H9 (cell line): ENCODE results near the gene ZDHHC11. TPM values are rescaled to one million over a fixed set of nuclear protein-coding genes. Genes with fewer than 3 reads are reported as not detected.

ENCODE experiments used
- DNase-seq: peaks from one replicate; pipeline ENCODE4 v3.0.0-alpha.2; 2017
- H2AFZ ChIP-seq: one replicate; pipeline ENCODE4 v1.6.1; 2013; ENCODE audit warnings: mild to moderate bottlenecking, low read length, control low read depth, moderate library complexity
- H2AK5ac ChIP-seq: 2 replicates; pipeline ENCODE4 v1.6.1; 2013; ENCODE audit warnings: low read length, control low read depth, mixed read lengths; ENCODE audit not compliant: insufficient read length
- H2BK120ac ChIP-seq: one replicate; pipeline ENCODE4 v1.6.1; 2013; ENCODE audit warnings: low read depth, mild to moderate bottlenecking, low read length, control low read depth, inconsistent platforms; ENCODE audit not compliant: poor library complexity, severe bottlenecking
- H2BK12ac ChIP-seq: 2 replicates; pipeline ENCODE4 v1.6.1; 2013; ENCODE audit warnings: low read length, control low read depth, mixed read lengths, low read depth; ENCODE audit not compliant: insufficient read length
- H2BK15ac ChIP-seq: 2 replicates; pipeline ENCODE4 v1.6.1; 2013; ENCODE audit warnings: low read depth, low read length, control low read depth
- H2BK20ac ChIP-seq: one replicate; pipeline ENCODE4 v1.6.1; 2013; ENCODE audit warnings: low read depth, mild to moderate bottlenecking, low read length, control low read depth, inconsistent platforms; ENCODE audit not compliant: poor library complexity, severe bottlenecking
- H2BK5ac ChIP-seq: 2 replicates; pipeline ENCODE4 v1.6.1; 2013; ENCODE audit warnings: low read length, control low read depth, mixed read lengths; ENCODE audit not compliant: insufficient read length
- H3K14ac ChIP-seq: 2 replicates; pipeline ENCODE4 v1.6.1; 2013; ENCODE audit warnings: low read length, control low read depth; ENCODE audit not compliant: insufficient read depth
- H3K18ac ChIP-seq: 2 replicates; pipeline ENCODE4 v1.6.1; 2013; ENCODE audit warnings: low read depth, mild to moderate bottlenecking, mixed read lengths, low read length, control low read depth; ENCODE audit not compliant: insufficient read length
- H3K23ac ChIP-seq: 2 replicates; pipeline ENCODE4 v1.6.1; 2013; ENCODE audit warnings: low read length, control low read depth, mixed read lengths, low read depth; ENCODE audit not compliant: insufficient read length
- H3K23me2 ChIP-seq: 2 replicates; pipeline ENCODE4 v1.6.1; 2013; ENCODE audit warnings: low read depth, mild to moderate bottlenecking, mixed read lengths, low read length, control low read depth; ENCODE audit not compliant: insufficient read length, poor library complexity, severe bottlenecking
- H3K27ac ChIP-seq: 2 replicates; pipeline ENCODE4 v1.5.1; 2013; ENCODE audit warnings: low read length, control low read depth, mixed read lengths, low read depth; ENCODE audit not compliant: insufficient read length
- H3K27me3 ChIP-seq: 2 replicates; pipeline ENCODE4 v1.6.1; 2013; ENCODE audit warnings: low read length, control low read depth, inconsistent platforms; ENCODE audit not compliant: insufficient read depth
- H3K4ac ChIP-seq: 2 replicates; pipeline ENCODE4 v1.6.1; 2013; ENCODE audit warnings: low read depth, mild to moderate bottlenecking, control low read depth, inconsistent platforms, low read length, moderate library complexity
- H3K4me1 ChIP-seq: 2 replicates; pipeline ENCODE4 v1.6.1; 2013; ENCODE audit warnings: low read length, control low read depth, inconsistent platforms; ENCODE audit not compliant: insufficient read depth
- H3K4me2 ChIP-seq: 2 replicates; pipeline ENCODE4 v1.6.1; 2013; ENCODE audit warnings: low read length, control low read depth, mixed read lengths; ENCODE audit not compliant: insufficient read length, insufficient read depth
- H3K56ac ChIP-seq: 2 replicates; pipeline ENCODE4 v1.6.1; 2013; ENCODE audit warnings: low read depth, mild to moderate bottlenecking, mixed read lengths, low read length, control low read depth; ENCODE audit not compliant: insufficient read length
- H3K79me1 ChIP-seq: 2 replicates; pipeline ENCODE4 v1.6.1; 2013; ENCODE audit warnings: low read depth, mild to moderate bottlenecking, moderate library complexity, low read length, control low read depth, inconsistent platforms; ENCODE audit not compliant: insufficient read depth, poor library complexity, severe bottlenecking
- H3K79me2 ChIP-seq: 2 replicates; pipeline ENCODE4 v1.6.1; 2013; ENCODE audit warnings: low read length, control low read depth, inconsistent platforms; ENCODE audit not compliant: insufficient read depth
- H3K9ac ChIP-seq: 2 replicates; pipeline ENCODE4 v1.6.1; 2013; ENCODE audit warnings: low read length, control low read depth, mixed read lengths; ENCODE audit not compliant: insufficient read length; ENCODE audit errors: extremely low read depth
- H3K9me3 ChIP-seq: one replicate; pipeline ENCODE4 v1.6.1; 2013; ENCODE audit warnings: low read depth, low read length, inconsistent platforms; ENCODE audit not compliant: control insufficient read depth
- H3T11ph ChIP-seq: one replicate; pipeline ENCODE4 v1.6.1; 2013; ENCODE audit warnings: mild to moderate bottlenecking, low read length, control low read depth, inconsistent platforms
- H4K20me1 ChIP-seq: one replicate; pipeline ENCODE4 v1.6.1; 2013; ENCODE audit not compliant: control insufficient read depth, insufficient read length, insufficient read depth
- H4K5ac ChIP-seq: 2 replicates; pipeline ENCODE4 v1.6.1; 2013; ENCODE audit warnings: low read depth, mild to moderate bottlenecking, mixed read lengths, low read length, control low read depth; ENCODE audit not compliant: insufficient read length
- H4K8ac ChIP-seq: replicated peaks from 2 replicates; pipeline ENCODE4 v1.6.1; 2013; ENCODE audit warnings: low read length, control low read depth, mixed read lengths, low read depth; ENCODE audit not compliant: insufficient read length
- H4K91ac ChIP-seq: 2 replicates; pipeline ENCODE4 v1.6.1; 2013; ENCODE audit warnings: low read depth, mild to moderate bottlenecking, moderate library complexity, mixed read lengths, low read length, control low read depth; ENCODE audit not compliant: insufficient read length
- H3K27ac Mint-ChIP-seq, 3 experiments: 2 replicates in 2 of 3; 3 replicates in 1 of 3; pipeline ENCODE4 v1.8.0; 2020 to 2021; ENCODE audit warnings: mixed read lengths in 3 of 3, mild to moderate bottlenecking in 1 of 3, moderate library complexity in 1 of 3
- H3K27me3 Mint-ChIP-seq: 2 replicates; pipeline ENCODE4 v1.8.0; 2021; ENCODE audit warnings: low read depth, mild to moderate bottlenecking, moderate library complexity, mixed read lengths
- H3K36me3 Mint-ChIP-seq, 3 experiments: 2 replicates in 2 of 3; 3 replicates in 1 of 3; pipeline ENCODE4 v1.8.0; 2020 to 2021; ENCODE audit warnings: low read depth in 3 of 3, mixed read lengths in 3 of 3; ENCODE audit not compliant: insufficient read depth in 1 of 3
- H3K4me1 Mint-ChIP-seq, 2 experiments: 2 replicates each; pipeline ENCODE4 v1.8.0; 2020; ENCODE audit warnings: mixed read lengths in 2 of 2
- H3K4me3 Mint-ChIP-seq, 2 experiments: 2 replicates in 1 of 2; 3 replicates in 1 of 2; pipeline ENCODE4 v1.8.0; 2020 to 2021; ENCODE audit warnings: mild to moderate bottlenecking in 2 of 2, mixed read lengths in 2 of 2, moderate library complexity in 1 of 2
- H3K9me3 Mint-ChIP-seq, 2 experiments: 2 replicates in 1 of 2; 3 replicates in 1 of 2; pipeline ENCODE4 v1.8.0; 2020; ENCODE audit warnings: mild to moderate bottlenecking in 2 of 2, mixed read lengths in 2 of 2, moderate library complexity in 1 of 2
- WGBS: extraction: QIAGEN DNeasy Blood & Tissue Kit; methylation state at CpG from one replicate; pipeline ENCODE4 v1.1.7; 2013; ENCODE audit warnings: missing lambda C conversion rate, low lambda C conversion rate, mixed read lengths; ENCODE audit not compliant: insufficient read length; ENCODE audit errors: extremely low coverage; 5-methylcytosine and 5-hydroxymethylcytosine counted together
- total RNA-seq: library from RNA; stranded (reverse); gene quantifications from 2 replicates; pipeline ENCODE4 v1.2.1, GENCODE V29; 2021
- TF ChIP-seq, protein P1 (sequence below): fragments of 200-600 bp; sonication (generic); conservative IDR thresholded peaks from 3 replicates; pipeline ENCODE4 v1.8.0; 2021; ENCODE audit warnings: antibody characterized with exemption, mild to moderate bottlenecking

The ZDHHC11 gene
- total RNA-seq, 1 experiment from 2014 or later, result 37.6 TPM

DNA sequence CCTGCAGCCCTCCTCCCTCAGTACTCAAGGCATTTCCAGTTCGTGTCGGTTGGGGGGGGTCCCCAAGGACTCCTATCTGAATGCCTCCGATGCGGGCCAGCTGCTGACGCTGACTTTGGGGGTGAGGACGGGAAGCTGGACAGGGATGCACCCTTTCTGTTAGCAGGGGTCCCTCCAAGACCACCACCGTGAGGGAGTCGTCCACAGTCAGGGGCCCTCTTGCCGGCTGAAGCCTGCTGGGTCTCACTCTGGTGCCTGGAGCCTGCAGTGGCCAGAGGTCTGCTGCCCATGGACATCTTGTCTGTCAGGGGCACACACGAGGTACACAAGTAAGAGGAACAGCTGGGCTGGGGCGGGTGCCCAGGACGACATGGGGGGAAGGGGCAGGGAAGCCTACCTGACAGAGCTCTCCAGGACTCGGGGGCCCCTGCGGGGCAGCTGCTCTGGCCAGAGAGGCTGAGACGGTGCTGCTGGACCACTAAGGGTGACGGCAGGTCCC lies 9.1 kb upstream of the ZDHHC11 start:
- H2AFZ ChIP-seq, result no peak overlapping the region
- H2BK15ac ChIP-seq, result no peak overlapping the region
- no peak overlapping the region for H3K56ac ChIP-seq
- no peak overlapping the region for H3K23ac ChIP-seq
- H2BK20ac ChIP-seq, result no peak overlapping the region
- H3K79me2 ChIP-seq, result no peaks in the 10 kb centered on the region
- no peak overlapping the region for H2BK5ac ChIP-seq
- H3K27me3 ChIP-seq, result no peaks in the 10 kb centered on the region
- no peak overlapping the region for H2BK12ac ChIP-seq
- Mint-ChIP-seq H3K36me3 (peaks cover 11 to 44% (median 19%) of the 10 kb centered on the region in 3 experiments), H3K9me3 (no peaks in the 10 kb centered on the region), H3K4me1 (no peaks in the 10 kb centered on the region), H3K27ac (no peak overlapping the region), H3K27me3 (no peaks in the 10 kb centered on the region; the same call in 1 of the 2 replicates), H3K4me3 (no peak overlapping the region)
- peaks cover 2% of the 10 kb centered on the region for H4K20me1 ChIP-seq
- no peak overlapping the region for H3K18ac ChIP-seq
- TF ChIP-seq, protein P1, sequence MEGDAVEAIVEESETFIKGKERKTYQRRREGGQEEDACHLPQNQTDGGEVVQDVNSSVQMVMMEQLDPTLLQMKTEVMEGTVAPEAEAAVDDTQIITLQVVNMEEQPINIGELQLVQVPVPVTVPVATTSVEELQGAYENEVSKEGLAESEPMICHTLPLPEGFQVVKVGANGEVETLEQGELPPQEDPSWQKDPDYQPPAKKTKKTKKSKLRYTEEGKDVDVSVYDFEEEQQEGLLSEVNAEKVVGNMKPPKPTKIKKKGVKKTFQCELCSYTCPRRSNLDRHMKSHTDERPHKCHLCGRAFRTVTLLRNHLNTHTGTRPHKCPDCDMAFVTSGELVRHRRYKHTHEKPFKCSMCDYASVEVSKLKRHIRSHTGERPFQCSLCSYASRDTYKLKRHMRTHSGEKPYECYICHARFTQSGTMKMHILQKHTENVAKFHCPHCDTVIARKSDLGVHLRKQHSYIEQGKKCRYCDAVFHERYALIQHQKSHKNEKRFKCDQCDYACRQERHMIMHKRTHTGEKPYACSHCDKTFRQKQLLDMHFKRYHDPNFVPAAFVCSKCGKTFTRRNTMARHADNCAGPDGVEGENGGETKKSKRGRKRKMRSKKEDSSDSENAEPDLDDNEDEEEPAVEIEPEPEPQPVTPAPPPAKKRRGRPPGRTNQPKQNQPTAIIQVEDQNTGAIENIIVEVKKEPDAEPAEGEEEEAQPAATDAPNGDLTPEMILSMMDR, result no peak
- H3K4me1 ChIP-seq, result no peaks in the 10 kb centered on the region
- no peak overlapping the region for H3T11ph ChIP-seq
- no peak overlapping the region for H3K4ac ChIP-seq
- no peaks in the 10 kb centered on the region for H3K9me3 ChIP-seq
- no peak overlapping the region for H3K27ac ChIP-seq
- no peak overlapping the region for H3K14ac ChIP-seq
- H4K91ac ChIP-seq, result no peak overlapping the region
- no peak overlapping the region for H2AK5ac ChIP-seq
- no peak overlapping the region for H4K5ac ChIP-seq
- no peak overlapping the region for H3K9ac ChIP-seq
- no peak for DNase-seq
- no peaks in the 10 kb centered on the region for H3K23me2 ChIP-seq
- H3K4me2 ChIP-seq, result no peak overlapping the region
- no peak overlapping the region for H4K8ac ChIP-seq
- H3K79me1 ChIP-seq, result no peaks in the 10 kb centered on the region
- no peak overlapping the region for H2BK120ac ChIP-seq
- no CpG with 5 or more reads among the region's 16 CpGs for WGBS
